Epithelial cell of proximal tubule (primary cell): Measurements from ENCODE around the gene ZMYND12. TPM values are rescaled to one million over a fixed set of nuclear protein-coding genes. Genes with fewer than 3 reads are reported as not detected.
A peak's percentile ranks its signal among the peaks of the same experiment; 100 is the strongest.

Experiments
- DNase-seq: peaks from one replicate; pipeline ENCODE4 v3.0.0-alpha.2; 2011; ENCODE audit warnings: low read depth
- H3K4me3 ChIP-seq: 2 replicates; pipeline ENCODE4 v1.5.1; 2011; ENCODE audit warnings: low read depth, mild to moderate bottlenecking, low read length
- total RNA-seq: library from RNA; depleted of rRNA; stranded (reverse); fragments of >200 nt; gene quantifications from 2 replicates; pipeline ENCODE4 v1.2.3, GENCODE V29; 2015
- TF ChIP-seq, protein P1 (sequence below): conservative IDR thresholded peaks from 2 replicates; pipeline ENCODE4 v1.5.1; 2012; ENCODE audit warnings: low read depth, mild to moderate bottlenecking, low read length

ZMYND12 gene
- total RNA-seq, 1 donor from 2014 or later = 0.35 TPM

DNA sequence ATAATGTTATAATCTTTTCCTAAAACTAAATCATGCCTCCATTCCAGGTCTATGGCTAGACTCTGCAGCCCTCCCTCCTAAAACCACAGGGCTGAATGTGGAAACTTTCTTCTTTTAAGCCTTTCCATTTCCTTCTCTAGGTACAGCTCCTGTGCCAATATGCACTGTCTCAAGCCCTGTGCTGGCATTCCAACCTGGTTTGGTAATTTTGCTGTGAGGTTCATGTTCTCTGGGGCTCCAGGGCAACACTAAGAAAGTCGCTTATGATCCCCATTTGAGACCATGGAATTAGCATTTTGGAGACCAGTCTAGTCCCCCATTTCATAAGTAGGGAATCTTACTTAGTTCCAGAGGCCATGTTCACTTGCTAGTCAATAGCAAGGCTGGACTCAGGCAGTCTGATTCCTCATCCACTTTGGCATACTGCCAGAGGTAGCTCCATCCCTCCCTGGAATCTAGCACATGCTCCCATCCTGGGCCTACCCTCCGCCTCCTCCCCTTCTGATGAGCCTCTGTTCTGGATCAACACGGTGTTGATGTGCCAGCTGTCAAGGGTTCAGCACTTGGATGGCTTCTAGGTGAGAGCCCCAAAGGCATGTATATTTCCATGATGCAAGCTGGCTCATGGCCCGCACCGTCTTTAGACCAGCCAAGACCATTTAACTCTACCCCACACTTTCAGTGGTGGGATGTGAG is 36.5 kb downstream of the ZMYND12 start:
- no peak overlapping the region for H3K4me3 ChIP-seq
- TF ChIP-seq, protein P1, sequence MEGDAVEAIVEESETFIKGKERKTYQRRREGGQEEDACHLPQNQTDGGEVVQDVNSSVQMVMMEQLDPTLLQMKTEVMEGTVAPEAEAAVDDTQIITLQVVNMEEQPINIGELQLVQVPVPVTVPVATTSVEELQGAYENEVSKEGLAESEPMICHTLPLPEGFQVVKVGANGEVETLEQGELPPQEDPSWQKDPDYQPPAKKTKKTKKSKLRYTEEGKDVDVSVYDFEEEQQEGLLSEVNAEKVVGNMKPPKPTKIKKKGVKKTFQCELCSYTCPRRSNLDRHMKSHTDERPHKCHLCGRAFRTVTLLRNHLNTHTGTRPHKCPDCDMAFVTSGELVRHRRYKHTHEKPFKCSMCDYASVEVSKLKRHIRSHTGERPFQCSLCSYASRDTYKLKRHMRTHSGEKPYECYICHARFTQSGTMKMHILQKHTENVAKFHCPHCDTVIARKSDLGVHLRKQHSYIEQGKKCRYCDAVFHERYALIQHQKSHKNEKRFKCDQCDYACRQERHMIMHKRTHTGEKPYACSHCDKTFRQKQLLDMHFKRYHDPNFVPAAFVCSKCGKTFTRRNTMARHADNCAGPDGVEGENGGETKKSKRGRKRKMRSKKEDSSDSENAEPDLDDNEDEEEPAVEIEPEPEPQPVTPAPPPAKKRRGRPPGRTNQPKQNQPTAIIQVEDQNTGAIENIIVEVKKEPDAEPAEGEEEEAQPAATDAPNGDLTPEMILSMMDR = no peak
- no peak for DNase-seq

DNA sequence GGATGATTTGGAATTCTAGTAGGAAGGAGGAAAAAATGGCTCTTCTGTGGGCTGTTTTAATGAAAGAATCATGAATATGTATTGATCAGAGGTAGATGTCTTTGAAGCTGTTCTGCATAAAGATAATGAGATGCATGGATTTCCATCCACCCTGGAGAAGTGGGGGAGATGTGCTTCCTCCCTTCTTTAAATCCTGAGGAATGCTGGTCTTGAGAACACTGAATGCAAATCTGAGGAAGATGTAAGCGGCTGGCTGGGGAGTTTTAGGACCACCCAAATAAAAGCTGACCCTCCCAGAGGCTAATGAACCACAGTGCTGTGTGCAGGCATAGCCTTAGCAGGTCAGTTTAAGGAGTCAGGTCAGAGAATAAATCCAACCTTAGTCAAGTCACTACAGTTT is 37.3 kb downstream of the ZMYND12 start:
- TF ChIP-seq, protein P1 = no peak
- DNase-seq = no peak
- no peak overlapping the region for H3K4me3 ChIP-seq

DNA sequence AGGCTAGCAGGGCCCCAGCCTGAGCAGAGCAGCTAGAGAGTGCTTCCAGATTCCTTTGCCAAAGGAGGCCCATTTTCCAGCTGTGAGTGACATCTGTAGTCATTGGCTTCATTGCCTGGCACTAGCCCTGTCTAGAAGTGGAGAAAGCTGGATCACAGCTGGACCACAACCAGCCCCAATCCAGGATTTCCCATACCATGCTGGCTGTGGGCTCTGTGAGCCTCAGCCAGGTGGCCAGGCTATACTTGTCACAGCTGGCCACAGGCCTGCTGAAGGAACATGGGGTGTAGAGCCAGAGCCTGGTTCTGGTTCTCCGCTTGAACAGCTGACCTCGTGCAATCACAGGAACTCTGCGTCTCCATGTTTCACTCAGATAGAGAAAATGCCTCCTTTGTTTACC is 38.7 kb downstream of the ZMYND12 start:
- DNase-seq = no peak
- H3K4me3 ChIP-seq = no peak overlapping the region
- TF ChIP-seq, protein P1 = no peak

DNA sequence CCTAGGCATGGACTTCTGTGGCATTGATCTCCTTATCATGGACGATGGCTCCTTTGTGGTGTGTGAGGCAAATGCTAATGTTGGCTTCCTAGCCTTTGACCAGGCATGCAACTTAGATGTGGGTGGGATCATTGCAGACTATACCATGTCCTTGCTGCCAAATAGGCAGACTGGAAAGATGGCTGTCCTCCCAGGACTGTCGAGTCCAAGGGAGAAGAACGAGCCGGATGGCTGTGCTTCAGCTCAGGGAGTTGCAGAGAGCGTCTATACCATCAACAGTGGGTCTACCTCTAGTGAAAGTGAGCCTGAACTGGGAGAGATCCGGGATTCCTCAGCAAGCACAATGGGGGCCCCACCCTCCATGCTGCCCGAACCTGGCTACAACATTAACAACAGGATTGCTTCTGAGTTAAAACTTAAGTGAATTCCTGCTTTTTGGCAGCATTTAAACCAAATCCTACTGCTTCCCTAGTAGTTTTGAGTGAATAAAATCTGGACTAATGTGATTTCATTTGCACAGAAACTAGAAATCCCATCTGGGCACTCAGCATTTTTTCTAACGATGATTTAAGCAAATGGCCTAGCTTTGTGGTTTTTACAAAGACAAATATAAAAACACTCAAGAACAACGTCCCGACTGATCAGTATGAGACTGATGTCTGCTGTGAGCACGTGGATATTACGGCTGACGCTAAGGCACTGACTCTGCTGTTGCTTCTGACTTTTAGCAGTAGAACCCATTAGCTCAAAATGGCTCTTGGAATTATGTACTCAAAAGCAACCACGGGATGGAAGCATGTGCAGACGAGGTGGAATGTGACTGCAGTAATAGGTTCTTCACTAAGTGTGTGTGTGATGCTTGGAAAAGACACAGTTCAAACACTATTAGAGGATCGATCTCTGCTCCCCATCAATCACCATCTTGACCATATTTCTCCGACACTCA is 41.0 kb downstream of the ZMYND12 start:
- TF ChIP-seq, protein P1 = no peak
- H3K4me3 ChIP-seq = no peak overlapping the region
- DNase-seq = no peak

DNA sequence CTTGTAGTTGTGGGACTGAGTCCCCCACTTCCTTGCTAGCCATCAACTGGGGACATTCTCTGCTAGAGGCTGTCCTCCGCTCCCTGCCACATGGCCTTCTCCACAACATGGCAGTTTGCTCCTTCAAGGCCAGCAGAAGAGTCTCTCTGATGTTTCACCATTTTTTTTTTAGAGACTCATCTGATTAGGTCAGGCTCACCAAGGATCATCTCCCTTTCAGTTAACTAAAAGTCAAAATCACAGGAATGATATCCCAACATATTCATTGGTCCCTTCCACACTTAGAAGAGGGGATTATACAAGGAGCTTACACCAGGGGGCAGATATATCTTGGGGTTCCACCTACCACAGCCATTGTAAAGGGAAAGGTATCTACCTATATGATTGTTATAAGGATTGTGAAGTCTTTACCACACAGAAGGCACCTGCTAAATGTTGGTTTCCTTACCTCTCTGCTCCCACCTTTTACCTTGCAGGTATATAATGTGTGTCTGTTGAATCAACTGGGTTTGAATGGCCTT is 51.9 kb downstream of the ZMYND12 start:
- no peak for DNase-seq
- no peak overlapping the region for H3K4me3 ChIP-seq
- TF ChIP-seq, protein P1 = peak; percentile 22

DNA sequence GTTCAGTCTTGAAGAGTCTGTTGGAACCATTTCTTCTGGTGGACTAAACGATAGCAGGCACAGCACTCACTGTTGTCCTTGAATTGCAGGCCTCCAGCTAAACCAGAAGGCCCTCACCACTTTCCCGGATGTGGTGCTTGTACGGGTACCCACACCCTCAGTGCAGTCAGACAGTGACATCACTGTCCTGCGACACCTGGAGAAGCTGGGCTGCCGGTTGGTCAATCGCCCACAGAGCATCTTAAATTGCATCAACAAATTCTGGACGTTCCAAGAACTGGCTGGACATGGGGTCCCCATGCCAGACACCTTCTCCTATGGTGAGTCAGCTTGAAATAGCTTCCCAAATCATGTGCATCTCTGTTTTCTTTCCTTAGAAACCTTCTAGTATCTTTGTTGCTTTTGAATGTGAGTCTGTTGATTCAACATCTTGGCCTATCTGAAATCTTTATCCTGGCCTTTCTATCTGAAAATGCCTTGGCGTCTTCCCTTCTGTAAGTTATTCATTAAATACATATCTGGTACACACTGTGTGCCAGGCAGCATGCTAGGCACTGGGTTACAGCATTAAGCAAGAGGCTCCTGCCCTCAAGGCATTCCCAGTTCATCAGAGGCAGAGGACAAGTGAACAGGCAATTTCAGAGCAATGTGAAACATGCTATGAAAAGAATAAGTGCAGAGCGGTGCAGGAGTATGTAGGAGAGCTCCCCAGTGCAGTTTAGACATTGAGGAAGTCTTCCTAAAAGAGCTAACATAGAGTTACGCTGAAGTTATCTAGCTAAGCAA is 56.3 kb downstream of the ZMYND12 start:
- DNase-seq = no peak
- H3K4me3 ChIP-seq = no peak overlapping the region
- TF ChIP-seq, protein P1 = no peak
